NCI-H748 (cell line): ENCODE results near the gene SPDYE1.

Experiments used
- DNase-seq: peaks from one replicate; lab custom pipeline; 2025; ENCODE audit not compliant: unreplicated experiment; lab: John Stamatoyannopoulos, UW

Gene SPDYE1

GRCh38 chr7:44042221-44042620, 44.5 kb downstream of the SPDYE1 start:
- DNase-seq, result no peak

DNA sequence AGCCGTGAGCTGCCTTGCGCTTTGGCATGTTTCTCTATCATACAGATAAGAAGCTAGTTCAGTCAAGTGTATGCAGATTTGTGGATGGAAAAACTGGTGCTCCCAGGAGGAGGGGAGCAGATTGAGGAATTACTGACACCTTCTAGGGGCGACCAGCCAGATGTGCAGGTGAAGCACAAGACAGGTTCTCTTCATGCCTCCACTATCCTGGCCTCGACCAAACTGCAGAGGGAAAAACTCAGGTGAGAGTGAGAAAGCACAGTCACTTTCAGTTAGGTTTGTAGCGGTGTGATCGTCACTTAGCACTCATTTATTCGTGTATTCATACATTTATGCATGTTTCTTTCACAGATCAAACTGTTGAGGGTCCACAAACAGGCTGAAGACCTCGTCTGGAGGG, 46.2 kb downstream of the SPDYE1 start:
- DNase-seq, result no peak

- peak; percentile 91 for DNase-seq
Measured at GRCh38 chr7:44044315-44045225, 46.9 kb downstream of the SPDYE1 start, which contains the start of gene DBNL. Gene DBNL (plus strand): TSS chr7:44044702. CDS start chr7:44044738, 36 bp downstream.

GRCh38 chr7:44045226-44046014, 47.7 kb downstream of the SPDYE1 start:
- no peak for DNase-seq

DNA sequence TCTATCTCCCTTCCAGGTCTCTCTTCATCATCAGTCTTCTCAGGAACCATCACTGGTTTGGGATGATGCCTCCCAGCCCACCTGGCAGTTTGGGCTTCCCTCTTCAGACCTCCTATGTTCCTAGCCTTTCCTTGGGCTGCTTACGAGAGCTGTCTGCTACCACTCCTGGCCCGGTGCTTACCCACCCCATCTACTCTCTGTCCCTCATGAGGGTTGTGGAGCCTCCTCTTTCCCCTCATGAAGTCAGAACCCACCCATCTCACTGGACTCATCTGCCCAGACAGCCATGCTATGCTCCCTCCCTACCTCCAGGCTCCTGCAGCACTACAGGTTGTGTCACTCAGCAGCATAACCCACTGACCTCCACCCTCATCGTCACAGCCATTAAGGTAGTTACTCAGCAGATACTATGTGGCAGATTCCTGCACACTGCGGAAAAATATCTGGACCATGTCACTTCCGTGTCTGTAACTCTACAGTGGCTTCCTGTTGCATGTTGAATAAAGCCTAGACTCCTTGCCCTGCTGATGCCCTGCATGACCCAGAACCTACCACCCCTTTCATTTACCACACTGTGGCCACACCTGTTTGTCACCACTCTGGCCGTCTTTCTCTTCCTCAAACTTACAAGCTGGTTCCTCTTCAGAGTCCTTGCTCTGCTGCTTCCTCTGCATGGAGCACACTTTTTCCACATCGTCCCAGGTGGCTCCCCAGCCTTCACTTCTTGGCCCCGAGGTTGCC, 48.8 kb downstream of the SPDYE1 start:
- DNase-seq, result no peak

DNA sequence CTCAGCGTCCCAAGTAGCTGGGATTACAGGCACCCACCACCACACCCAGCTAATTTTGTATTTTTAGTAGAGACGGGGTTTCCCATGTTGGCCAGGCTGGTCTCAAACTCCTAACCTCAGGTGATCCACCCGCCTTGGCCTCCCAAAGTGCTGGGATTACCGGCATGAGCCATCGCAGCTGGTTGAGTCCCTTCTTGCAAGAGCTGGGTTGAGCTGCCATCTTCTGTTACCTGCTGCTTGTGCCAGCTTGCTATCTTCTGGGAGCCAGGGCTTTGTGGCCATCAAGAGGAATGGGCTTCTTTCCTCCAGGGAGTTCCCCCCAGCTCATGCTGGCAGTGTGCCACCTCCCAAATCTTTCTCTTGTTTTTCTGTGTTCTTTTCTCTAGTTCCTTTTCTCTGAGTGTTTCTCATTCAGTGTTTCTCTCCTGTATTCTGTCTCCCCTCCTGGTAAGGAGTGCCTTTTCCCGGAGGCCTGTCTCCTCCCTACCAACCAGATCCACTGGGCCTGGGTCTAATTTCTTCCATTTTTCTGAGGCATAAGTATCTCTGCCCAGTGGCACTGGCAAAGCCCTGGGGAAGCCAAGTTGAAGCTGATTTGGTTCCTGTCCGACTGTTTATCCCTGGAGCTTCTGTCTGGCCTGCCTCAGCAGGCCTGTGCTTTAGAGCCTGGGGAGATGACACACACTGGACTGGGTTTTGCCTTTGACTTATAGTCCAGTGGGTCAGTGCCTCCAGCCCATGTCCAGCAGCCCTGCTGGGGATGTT, 50.5 kb downstream of the SPDYE1 start:
- no peak for DNase-seq

DNA sequence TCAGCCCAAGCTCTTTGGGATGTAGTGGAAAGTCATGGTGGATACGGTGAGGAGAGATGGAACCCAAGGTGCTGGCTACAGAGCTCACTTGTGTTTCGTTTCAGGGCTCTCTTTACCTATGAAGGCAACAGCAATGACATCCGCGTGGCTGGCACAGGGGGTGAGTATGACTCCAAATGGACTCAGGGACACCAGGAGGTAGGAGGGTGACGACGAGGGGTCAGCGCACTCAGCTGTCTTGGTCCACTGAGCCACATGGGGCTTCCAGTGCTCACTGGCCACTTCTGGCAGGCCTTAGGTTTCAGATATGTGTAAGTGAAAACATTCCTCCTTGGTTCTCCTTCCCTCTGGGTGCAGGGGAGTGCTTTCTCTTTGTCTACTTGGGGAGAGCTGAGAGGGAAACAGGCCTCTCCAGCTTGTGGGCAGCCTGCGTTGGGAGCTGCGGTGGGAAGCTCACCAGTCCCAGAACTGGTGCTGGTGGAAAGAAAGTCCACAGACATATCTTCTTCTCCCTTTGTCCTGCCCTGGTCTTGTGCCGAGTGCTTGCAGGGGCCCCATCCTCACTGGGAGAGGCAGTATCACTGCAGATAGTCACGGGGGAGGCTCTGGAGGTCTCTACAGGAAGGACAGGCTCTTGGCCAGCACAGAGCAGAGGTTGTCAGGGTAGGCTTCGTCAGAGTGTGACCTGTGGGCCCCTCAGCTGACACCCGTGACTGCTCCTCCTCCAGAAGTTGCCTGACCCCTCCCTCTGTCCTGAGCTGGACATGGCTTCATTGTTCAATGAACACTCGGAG, 52.6 kb downstream of the SPDYE1 start:
- DNase-seq, result no peak

- no peak for DNase-seq
Measured at GRCh38 chr7:44050915-44051560, 53.3 kb downstream of the SPDYE1 start.

GRCh38 chr7:44051611-44052220, 54.0 kb downstream of the SPDYE1 start:
- DNase-seq, result no peak

GRCh38 chr7:44052771-44053365, 55.2 kb downstream of the SPDYE1 start:
- no peak for DNase-seq

DNA sequence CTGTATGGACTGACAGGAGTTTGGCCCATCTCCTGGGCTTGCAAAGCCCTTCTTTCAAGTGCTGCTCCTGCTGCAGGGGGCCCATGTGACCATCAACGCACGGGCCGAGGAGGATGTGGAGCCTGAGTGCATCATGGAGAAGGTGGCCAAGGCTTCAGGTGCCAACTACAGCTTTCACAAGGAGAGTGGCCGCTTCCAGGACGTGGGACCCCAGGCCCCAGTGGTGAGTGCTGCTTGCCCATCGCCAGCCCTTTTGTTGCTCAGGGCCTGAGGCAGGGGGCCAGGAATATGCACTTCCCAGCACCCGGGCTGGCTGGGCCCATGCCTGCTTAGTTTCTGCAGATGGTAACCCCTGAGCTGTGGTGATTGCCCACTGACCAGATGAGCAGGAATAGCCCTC, 59.0 kb downstream of the SPDYE1 start:
- no peak for DNase-seq

DNA sequence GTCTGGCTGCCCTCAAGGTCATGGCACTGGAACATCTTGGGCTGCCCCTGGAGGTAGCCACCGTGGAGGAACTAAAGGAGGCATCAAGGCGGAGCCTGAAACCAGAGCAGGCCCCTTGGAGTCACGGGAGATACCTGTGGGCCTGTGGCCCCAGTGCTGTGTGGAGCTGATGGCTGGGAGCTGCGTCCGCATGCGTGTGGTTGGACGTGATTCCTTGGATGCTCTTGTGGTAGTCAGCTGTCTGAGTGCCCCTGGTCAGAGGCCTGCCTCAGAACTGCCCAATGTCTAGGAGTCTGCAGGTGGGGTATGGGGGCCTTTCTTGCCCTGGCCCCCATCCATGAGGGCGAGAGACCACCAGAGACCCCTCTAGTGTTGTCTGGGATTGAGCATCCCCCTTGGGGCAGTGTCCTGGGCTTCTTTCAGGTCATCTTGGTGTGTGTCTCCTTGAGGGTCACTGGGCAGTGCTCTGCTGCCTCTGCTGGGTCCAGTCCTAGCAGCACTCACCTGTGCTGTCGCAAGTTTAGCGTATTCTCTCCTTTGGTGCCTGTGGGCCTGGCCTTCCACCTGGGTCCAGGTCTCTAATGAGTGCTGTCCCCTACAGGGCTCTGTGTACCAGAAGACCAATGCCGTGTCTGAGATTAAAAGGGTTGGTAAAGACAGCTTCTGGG, 59.6 kb downstream of the SPDYE1 start:
- DNase-seq, result no peak

DNA sequence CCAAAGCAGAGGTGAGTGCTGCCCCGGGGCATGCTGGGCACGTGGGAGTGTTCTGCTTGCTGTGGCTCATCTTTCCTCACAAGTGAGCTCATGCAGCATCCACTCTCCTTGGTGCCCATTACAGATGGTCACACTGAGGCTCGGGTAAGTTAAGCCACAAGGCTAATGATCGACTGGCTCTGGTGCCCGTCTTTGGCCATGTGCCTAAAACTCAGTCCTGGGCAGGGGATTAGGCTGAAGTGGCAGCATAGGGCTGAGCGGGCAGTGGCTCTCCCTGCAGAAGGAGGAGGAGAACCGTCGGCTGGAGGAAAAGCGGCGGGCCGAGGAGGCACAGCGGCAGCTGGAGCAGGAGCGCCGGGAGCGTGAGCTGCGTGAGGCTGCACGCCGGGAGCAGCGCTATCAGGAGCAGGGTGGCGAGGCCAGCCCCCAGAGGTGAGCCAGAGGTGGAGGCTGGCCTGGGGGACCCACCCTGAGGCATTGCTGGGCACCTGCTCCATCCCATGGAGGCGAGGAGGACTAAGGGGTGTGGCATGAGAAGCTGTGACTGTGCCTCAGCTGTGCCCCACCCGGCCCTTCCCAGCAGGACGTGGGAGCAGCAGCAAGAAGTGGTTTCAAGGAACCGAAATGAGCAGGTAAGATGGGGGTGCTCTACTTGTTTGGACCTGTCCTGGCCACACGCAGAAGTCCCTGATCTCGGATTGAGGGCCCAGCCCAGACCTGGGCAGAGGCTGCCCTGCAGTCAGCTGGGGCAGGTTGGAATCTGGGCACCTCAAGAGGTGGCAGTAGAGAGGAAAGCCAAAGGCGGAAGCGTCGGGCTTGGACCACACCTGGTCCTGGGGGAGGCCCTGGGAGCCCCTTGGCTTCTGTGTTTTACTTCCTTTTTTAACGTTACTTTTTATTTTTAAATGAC, 60.4 kb downstream of the SPDYE1 start:
- DNase-seq, result no peak

DNA sequence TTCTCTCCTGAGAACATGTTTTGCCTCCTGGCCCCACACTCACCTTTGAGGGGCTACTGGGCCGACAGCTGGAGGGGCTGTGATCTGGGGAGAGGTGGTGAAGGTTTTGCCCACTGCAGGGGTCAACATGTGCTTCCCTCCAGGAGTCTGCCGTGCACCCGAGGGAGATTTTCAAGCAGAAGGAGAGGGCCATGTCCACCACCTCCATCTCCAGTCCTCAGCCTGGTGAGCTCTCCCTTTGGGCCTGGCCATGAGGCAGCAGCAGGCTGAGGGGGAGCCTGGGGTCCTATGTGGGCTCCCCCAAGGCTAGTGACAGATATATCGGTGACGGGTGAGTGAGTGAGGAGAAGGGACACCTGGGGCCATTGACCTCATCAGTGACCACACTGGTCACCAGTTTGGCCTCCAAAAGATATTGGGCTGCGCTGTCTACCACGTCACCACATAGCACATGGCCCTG, 61.1 kb downstream of the SPDYE1 start:
- no peak for DNase-seq

GRCh38 chr7:44059219-44060090, 61.8 kb downstream of the SPDYE1 start:
- DNase-seq, result no peak
